ENCODE results near the gene NPHP4. TPM values are rescaled to one million over a fixed set of nuclear protein-coding genes. Genes with fewer than 3 reads are reported as not detected.

NPHP4 gene
- total RNA-seq, 1 donor from 2014 or later, result 21.0 TPM

GRCh38 chr1:5873556-5873955 is 118.7 kb downstream of the NPHP4 start:
- Mint-ChIP-seq H3K4me3 (no peak overlapping the region), H3K27me3 (no peaks in the 10 kb centered on the region), H3K9me3 (peaks cover 6% of the 10 kb centered on the region), H3K36me3 (ENCODE audit: low read depth) (peaks cover 9% of the 10 kb centered on the region), H3K27ac (no peak overlapping the region), H3K4me1 (peaks cover 3% of the 10 kb centered on the region)
- DNase-seq, result no peak
- intact Hi-C loops (cut with micrococcal nuclease), result no loop called here

DNA sequence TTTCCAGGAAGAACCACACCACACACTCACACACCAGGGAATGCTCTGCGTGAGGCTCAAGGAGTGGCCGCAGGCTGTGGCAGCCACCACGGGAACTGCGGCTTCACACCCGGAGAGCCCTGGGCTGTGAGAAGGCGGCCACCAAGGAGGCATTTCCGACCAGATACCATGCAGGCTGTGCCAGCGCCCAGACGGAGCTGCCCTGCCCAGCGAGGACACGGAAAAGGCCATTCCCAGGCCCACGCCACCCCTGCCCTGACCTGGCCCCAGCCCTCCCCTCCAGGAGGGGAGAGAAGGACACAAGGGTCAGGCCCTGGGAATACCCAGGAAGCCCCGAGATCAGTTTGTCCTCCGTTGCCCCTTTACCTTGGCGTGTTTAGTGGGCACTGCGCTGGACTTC is 119.3 kb downstream of the NPHP4 start:
- H3K27ac Mint-ChIP-seq, result no peak overlapping the region
- H3K36me3 Mint-ChIP-seq (ENCODE audit: low read depth), result peaks cover 9% of the 10 kb centered on the region
- H3K27me3 Mint-ChIP-seq, result no peaks in the 10 kb centered on the region
- DNase-seq, result no peak
- intact Hi-C loops (cut with micrococcal nuclease), result no loop called here
- peaks cover 3% of the 10 kb centered on the region for H3K4me1 Mint-ChIP-seq
- no peak overlapping the region for H3K4me3 Mint-ChIP-seq
- peaks cover 7% of the 10 kb centered on the region for H3K9me3 Mint-ChIP-seq

DNA sequence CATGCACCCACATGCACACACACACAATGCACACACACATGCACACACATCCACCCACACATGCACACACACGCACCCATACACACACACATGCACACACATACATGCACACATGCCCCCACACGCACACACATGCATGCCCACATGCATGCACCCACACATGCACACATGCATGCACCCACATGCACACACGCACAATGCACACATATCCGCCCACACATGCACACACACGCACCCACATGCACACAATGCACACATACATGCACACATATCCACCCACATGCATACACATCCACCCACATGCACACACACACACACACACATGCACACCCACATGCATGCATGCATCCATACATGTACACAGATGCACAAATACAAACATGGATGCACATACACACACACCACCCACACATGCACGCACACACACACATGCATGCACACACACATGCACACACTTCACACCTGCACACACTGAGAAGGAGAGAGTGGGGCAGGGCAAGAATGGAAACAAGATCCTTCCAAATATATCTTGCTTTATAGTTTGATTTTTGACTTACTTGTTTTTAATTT is 123.2 kb downstream of the NPHP4 start:
- Mint-ChIP-seq H3K27me3 (no peaks in the 10 kb centered on the region), H3K9me3 (peaks cover 7% of the 10 kb centered on the region), H3K36me3 (ENCODE audit: low read depth) (peaks cover 7% of the 10 kb centered on the region), H3K27ac (no peak overlapping the region), H3K4me1 (peaks cover 3% of the 10 kb centered on the region), H3K4me3 (no peak overlapping the region)
- intact Hi-C loops (cut with micrococcal nuclease), result no loop called here
- DNase-seq, result no peak

DNA sequence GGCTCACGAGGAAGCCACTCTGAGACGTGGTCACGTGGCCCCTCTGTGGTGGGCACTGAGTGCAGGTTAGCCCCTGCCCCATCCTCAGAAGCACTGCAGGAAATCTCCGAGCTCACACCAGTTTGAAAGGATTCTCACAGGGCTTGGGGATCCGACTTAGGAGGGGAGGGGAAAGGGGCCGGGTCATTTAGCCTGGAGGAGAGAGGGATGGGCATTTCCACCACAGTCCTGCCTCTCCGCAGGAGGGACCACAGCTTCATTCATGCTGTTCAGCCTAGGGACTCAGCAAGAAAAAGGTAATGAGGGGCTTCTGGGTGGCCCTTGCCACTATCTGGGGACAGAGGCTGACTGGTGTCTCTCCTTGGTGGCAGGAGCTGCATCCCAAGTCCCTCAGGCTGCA is 126.5 kb downstream of the NPHP4 start:
- Mint-ChIP-seq H3K27me3 (no peaks in the 10 kb centered on the region), H3K9me3 (peaks cover 7% of the 10 kb centered on the region)

DNA sequence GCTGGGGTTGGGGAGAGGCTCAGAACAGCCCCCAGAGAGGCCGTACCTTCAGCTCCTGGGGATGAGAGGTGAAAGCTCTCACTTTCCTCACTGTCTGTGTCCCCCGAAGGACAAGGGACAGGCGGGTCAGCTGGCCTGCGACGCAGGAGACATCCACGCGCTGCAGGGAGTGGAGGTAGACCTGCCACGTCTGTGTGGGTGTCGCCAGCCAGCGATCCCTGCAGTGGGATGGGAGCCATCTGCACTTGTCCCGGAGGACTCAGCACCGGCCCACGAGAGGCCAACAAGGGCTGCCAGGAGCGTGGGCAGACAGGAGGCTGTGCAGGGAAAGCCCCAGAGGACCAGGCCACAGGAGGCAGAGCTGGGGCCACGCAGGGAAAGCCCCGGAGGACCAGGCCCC is 127.2 kb downstream of the NPHP4 start:
- Mint-ChIP-seq H3K9me3 (peaks cover 7% of the 10 kb centered on the region), H3K4me3 (no peak overlapping the region), H3K4me1 (no peaks in the 10 kb centered on the region), H3K36me3 (ENCODE audit: low read depth) (no peaks in the 10 kb centered on the region), H3K27me3 (no peaks in the 10 kb centered on the region), H3K27ac (no peak overlapping the region)
- no peak for DNase-seq
- intact Hi-C loops (cut with micrococcal nuclease), result no loop called here

More for the DNA sequence above, 126.5 kb downstream of the NPHP4 start:
- Mint-ChIP-seq H3K36me3 (ENCODE audit: low read depth) (no peaks in the 10 kb centered on the region), H3K4me1 (no peaks in the 10 kb centered on the region), H3K27ac (no peak overlapping the region), H3K4me3 (no peak overlapping the region)
- DNase-seq, result no peak
- intact Hi-C loops (cut with micrococcal nuclease), result no loop called here

DNA sequence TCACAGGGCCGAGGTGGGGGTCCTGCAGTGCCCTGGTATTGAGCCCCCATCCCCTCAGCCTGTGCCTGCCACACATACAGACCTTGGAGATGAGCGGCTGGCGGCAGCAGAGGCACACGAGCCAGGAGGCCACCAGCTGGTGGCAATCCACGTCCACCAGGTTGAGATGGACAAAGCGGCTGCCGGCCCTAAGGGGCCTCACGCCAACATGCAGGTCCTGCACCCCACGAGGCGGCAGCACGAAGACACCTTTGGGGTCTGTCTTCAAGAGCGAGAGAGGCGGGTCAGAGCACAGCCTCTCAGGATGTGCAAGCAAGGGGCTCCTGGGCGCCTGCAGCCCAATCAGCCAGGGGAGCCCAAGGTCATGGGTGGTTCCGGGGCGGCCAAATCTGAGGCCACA is 128.0 kb downstream of the NPHP4 start:
- Mint-ChIP-seq H3K36me3 (ENCODE audit: low read depth) (no peaks in the 10 kb centered on the region), H3K4me1 (no peaks in the 10 kb centered on the region), H3K27me3 (no peaks in the 10 kb centered on the region), H3K27ac (no peak overlapping the region), H3K4me3 (no peak overlapping the region), H3K9me3 (peaks cover 7% of the 10 kb centered on the region)
- no peak for DNase-seq
- intact Hi-C loops (cut with micrococcal nuclease), result no loop called here

DNA sequence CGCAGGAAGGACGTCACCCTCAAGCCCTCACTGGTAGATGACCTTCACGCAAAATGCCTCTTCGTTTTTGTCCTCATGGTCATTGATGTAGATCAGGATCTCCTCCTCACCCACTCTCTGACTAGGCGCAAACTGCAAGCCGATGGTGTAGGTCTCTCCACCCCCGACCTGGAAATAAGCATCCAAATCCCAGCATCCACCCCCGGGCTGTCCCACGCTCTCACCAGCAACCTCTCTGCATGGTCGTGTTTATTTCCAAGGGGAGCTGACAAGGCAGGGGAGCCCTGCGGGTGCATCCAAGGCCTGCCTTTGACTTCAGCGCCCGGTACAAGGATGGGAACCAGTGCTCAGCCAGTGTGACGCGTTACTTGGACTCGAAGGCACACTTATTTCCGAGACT is 129.0 kb downstream of the NPHP4 start:
- Mint-ChIP-seq H3K4me3 (no peak overlapping the region), H3K36me3 (ENCODE audit: low read depth) (no peaks in the 10 kb centered on the region), H3K27me3 (no peaks in the 10 kb centered on the region), H3K4me1 (no peaks in the 10 kb centered on the region), H3K27ac (no peak overlapping the region), H3K9me3 (no peaks in the 10 kb centered on the region)
- no peak for DNase-seq
- intact Hi-C loops (cut with micrococcal nuclease), result no loop called here

DNA sequence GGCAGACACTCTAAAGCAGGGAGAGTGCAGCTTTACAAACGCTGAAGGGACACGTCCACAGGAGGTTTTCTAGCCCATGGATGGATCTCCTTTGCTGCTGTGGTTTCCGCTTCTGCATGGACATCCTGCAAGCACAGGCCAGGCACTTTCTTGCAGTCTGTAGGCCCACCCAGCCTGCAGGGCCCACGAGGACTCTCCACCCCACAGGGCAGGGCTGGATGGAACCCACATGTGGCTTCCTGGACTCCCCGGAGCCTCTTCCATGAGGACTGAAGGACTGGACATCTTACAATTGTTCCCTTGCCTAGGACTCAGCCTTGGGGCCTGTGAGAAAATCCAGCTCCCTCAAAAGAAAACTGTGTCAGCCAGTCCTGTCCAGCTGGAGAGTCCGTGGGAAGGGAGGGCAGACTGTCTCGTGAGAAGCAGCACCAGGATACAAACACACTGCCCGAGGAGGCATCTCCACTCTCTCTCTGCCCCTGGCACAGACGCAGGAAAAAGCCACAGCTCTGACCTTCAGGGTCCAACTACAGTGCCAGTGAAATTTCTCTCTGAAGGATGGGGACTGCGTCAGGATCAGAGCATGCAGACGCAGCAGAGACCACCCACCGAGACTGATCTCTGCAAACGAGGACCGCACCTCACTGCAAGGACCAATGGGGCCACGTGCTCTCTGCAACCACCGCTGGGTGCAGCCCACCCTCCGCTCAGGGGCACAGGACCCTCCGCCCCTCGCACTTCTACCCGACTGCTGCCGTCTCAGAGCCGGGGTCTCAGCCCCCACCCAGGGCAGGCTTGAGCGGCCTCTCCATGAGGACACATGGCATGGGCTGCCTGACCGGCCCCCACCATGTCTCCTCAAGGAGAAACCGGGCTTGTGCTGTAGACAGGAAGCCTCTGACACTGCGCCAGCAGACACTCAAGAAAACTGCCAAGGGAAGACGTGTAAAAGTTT is 130.1 kb downstream of the NPHP4 start:
- DNase-seq, result no peak
- no peaks in the 10 kb centered on the region for H3K27me3 Mint-ChIP-seq
- no peak overlapping the region for H3K27ac Mint-ChIP-seq
- intact Hi-C loops (cut with micrococcal nuclease), result no loop called here
- no peaks in the 10 kb centered on the region for H3K9me3 Mint-ChIP-seq
- H3K4me1 Mint-ChIP-seq, result no peaks in the 10 kb centered on the region
- no peaks in the 10 kb centered on the region for H3K36me3 Mint-ChIP-seq (ENCODE audit: low read depth)
- no peak overlapping the region for H3K4me3 Mint-ChIP-seq

DNA sequence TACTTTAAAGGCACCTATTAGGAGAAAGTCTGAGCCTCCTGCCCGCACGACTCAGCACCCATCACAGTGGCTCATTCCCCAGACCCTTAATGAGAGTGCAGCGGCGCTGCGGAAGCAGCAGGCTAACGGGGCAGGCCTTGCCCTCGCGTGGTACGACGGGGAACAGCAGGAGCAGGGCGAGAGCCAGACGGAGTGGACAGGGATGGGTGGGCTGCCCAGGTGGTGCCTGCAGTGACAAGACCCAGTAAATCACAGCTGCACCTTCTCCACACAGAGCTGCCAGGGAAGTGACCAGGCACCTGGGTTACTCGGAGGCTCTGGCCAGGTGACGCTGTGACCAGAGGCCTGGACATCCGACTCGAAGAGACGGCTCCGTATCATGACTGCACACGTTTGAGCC is 131.9 kb downstream of the NPHP4 start:
- no peak for DNase-seq
- Mint-ChIP-seq H3K27ac (no peak overlapping the region), H3K4me1 (peaks cover 3% of the 10 kb centered on the region), H3K9me3 (no peaks in the 10 kb centered on the region), H3K36me3 (ENCODE audit: low read depth) (no peaks in the 10 kb centered on the region), H3K4me3 (no peak overlapping the region), H3K27me3 (no peaks in the 10 kb centered on the region)
- intact Hi-C loops (cut with micrococcal nuclease), result no loop called here

GRCh38 chr1:5859766-5860165 is 132.5 kb downstream of the NPHP4 start:
- H3K9me3 Mint-ChIP-seq, result no peaks in the 10 kb centered on the region
- intact Hi-C loops (cut with micrococcal nuclease), result no loop called here
- H3K36me3 Mint-ChIP-seq (ENCODE audit: low read depth), result no peaks in the 10 kb centered on the region
- H3K4me1 Mint-ChIP-seq, result peaks cover 3% of the 10 kb centered on the region
- no peaks in the 10 kb centered on the region for H3K27me3 Mint-ChIP-seq
- H3K27ac Mint-ChIP-seq, result no peak overlapping the region
- DNase-seq, result no peak
- no peak overlapping the region for H3K4me3 Mint-ChIP-seq

- Mint-ChIP-seq H3K36me3 (ENCODE audit: low read depth) (no peaks in the 10 kb centered on the region), H3K27me3 (no peaks in the 10 kb centered on the region), H3K4me1 (peaks cover 3% of the 10 kb centered on the region), H3K9me3 (no peaks in the 10 kb centered on the region), H3K27ac (no peak overlapping the region), H3K4me3 (no peak overlapping the region)
- intact Hi-C loops (cut with micrococcal nuclease), result no loop called here
- no peak for DNase-seq
These were observed 133.3 kb downstream of the NPHP4 start for GRCh38 chr1:5858844-5859407.

- peaks cover 3% of the 10 kb centered on the region for H3K4me1 Mint-ChIP-seq
- no peaks in the 10 kb centered on the region for H3K36me3 Mint-ChIP-seq (ENCODE audit: low read depth)
- H3K27ac Mint-ChIP-seq, result no peak overlapping the region
- DNase-seq, result no peak
- no peaks in the 10 kb centered on the region for H3K9me3 Mint-ChIP-seq
- intact Hi-C loops (cut with micrococcal nuclease), result no loop called here
- no peak overlapping the region for H3K4me3 Mint-ChIP-seq
- no peaks in the 10 kb centered on the region for H3K27me3 Mint-ChIP-seq
These were observed 134.0 kb downstream of the NPHP4 start for GRCh38 chr1:5858246-5858645.

GRCh38 chr1:5857508-5858090 is 134.6 kb downstream of the NPHP4 start:
- intact Hi-C loops (cut with micrococcal nuclease), result no loop called here
- no peak for DNase-seq
- Mint-ChIP-seq H3K9me3 (no peaks in the 10 kb centered on the region), H3K36me3 (ENCODE audit: low read depth) (no peaks in the 10 kb centered on the region), H3K4me3 (no peak overlapping the region), H3K27me3 (no peaks in the 10 kb centered on the region), H3K4me1 (peaks cover 3% of the 10 kb centered on the region), H3K27ac (no peak overlapping the region)

DNA sequence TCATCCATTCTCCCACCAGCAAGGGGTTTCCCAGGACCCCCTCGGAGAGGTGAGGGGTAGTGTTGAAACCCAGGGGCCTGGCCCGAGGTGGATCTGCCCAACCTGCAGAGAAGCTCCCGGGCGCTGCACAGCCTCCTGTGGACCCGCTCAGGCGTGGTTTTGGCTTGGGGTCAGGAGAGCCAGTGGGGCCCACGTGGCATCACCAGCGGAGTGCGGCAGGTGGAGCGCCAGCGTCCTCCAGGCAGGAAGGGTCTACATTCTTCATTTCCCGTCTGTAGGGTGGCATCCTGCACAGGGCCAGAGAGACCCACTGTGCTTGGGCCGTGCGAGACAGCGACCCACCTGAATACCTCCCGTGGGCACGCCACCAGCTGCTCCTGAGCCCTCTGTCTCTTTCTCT is 135.2 kb downstream of the NPHP4 start:
- no peak for DNase-seq
- Mint-ChIP-seq H3K4me1 (peaks cover 3% of the 10 kb centered on the region), H3K27ac (no peak overlapping the region), H3K9me3 (no peaks in the 10 kb centered on the region), H3K27me3 (no peaks in the 10 kb centered on the region), H3K36me3 (ENCODE audit: low read depth) (no peaks in the 10 kb centered on the region), H3K4me3 (no peak overlapping the region)
- intact Hi-C loops (cut with micrococcal nuclease), result no loop called here
